Measurements from ENCODE around the gene CLEC19A.

DNA sequence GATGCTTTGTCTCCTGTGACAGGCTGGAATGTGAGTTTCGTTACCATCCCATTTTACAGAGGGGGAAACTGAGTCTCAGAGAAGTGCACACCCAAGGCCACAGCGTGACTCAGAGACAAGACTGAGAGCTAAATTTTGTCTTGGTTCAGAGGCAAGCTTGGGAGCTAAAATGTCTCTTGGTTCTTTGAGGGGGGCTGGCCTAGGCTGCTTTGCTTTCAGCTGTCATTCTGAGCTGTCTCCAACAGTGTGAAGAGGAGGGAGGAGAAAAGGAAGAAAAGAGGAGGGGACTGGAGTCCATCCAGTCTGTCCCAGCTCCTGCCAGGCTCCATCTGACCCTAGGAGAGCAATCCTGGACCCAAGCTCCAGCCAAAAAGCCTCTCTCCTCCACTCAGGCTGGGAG, at the start of gene CLEC19A:
- TF ChIP-seq, protein P1, sequence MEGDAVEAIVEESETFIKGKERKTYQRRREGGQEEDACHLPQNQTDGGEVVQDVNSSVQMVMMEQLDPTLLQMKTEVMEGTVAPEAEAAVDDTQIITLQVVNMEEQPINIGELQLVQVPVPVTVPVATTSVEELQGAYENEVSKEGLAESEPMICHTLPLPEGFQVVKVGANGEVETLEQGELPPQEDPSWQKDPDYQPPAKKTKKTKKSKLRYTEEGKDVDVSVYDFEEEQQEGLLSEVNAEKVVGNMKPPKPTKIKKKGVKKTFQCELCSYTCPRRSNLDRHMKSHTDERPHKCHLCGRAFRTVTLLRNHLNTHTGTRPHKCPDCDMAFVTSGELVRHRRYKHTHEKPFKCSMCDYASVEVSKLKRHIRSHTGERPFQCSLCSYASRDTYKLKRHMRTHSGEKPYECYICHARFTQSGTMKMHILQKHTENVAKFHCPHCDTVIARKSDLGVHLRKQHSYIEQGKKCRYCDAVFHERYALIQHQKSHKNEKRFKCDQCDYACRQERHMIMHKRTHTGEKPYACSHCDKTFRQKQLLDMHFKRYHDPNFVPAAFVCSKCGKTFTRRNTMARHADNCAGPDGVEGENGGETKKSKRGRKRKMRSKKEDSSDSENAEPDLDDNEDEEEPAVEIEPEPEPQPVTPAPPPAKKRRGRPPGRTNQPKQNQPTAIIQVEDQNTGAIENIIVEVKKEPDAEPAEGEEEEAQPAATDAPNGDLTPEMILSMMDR (IDR thresholded peaks at IDR 0.05; ENCODE audit: insufficient read depth, low read length, poor library complexity, severe bottlenecking), result no peak
- TF ChIP-seq EZH2phosphoT487 (conservative IDR thresholded peaks at IDR 0.05; ENCODE audit: low read length), result no peak
